ENCODE data around the gene SLC30A1.

DNA sequence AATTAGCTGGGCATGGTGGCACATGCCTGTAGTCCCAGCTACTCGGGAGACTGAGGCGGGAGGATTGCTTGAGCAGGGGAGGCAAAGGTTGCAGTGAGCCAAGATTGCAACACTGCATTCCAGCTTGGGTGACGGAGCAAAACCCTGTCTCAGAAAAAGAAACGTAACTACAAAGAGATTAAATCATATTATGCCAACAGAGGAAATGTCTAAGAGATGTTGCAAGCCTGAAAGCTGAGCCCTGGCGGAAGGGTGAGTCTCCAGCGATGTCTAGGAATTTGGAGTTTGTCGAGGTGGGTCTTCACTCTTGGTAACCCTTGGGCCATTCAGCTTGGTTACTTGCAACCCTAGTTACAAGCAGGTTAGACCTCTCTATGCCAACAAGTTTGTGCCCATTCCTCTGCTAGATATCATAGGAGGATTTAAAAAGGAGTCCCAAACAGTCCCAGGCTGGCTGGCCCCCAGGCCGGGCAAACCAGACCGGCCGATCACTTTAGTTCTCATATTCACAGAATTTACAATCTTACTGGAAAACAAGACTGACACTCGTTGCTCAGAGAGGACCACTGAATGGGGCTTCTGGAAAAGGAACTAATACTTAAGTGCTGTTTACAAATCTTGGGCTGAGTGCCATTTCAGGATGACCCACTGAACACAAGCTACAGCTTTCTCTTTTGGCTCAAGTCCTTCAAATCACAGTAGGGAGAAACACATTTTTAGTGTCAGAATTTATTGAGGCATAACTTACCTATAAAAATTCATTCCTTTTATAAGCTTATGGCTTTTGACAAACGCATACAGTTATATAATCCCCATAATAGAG is 27.1 kb downstream of the SLC30A1 start:
- TF ChIP-seq EZH2 (IDR thresholded peaks at IDR 0.05; ENCODE audit: low read length, unreplicated experiment), result no peak
- TF ChIP-seq, protein P1, sequence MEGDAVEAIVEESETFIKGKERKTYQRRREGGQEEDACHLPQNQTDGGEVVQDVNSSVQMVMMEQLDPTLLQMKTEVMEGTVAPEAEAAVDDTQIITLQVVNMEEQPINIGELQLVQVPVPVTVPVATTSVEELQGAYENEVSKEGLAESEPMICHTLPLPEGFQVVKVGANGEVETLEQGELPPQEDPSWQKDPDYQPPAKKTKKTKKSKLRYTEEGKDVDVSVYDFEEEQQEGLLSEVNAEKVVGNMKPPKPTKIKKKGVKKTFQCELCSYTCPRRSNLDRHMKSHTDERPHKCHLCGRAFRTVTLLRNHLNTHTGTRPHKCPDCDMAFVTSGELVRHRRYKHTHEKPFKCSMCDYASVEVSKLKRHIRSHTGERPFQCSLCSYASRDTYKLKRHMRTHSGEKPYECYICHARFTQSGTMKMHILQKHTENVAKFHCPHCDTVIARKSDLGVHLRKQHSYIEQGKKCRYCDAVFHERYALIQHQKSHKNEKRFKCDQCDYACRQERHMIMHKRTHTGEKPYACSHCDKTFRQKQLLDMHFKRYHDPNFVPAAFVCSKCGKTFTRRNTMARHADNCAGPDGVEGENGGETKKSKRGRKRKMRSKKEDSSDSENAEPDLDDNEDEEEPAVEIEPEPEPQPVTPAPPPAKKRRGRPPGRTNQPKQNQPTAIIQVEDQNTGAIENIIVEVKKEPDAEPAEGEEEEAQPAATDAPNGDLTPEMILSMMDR (conservative IDR thresholded peaks at IDR 0.05; ENCODE audit: low read depth, low read length), result no peak
- TF ChIP-seq EZH2phosphoT487 (IDR thresholded peaks at IDR 0.05; ENCODE audit: borderline replicate concordance, low read length), result no peak

All from PC-3 (cell line).